ENCODE data around the gene TAS1R2. TPM values are rescaled to one million over a fixed set of nuclear protein-coding genes. Genes with fewer than 3 reads are reported as not detected.

The TAS1R2 gene
- total and polyA plus RNA-seq, 2 of the 4 experiments (the other 2 are of a cell fraction), result not detected

- ChIA-PET CTCF (interaction anchor here (2.6 kb wide), 1 partner anchor 220 kb away, joined by 9 read pairs; no protein-coding TSS in a partner anchor), POLR2A (ENCODE audit: unreplicated experiment) (no interaction called here)
- intact Hi-C loops (cut with micrococcal nuclease), result no loop called here
- Histone ChIP-seq H3K36me3 (ENCODE audit: control insufficient read depth, insufficient read depth, low read length) (no peaks in the 10 kb centered on the region), H3K9ac (ENCODE audit: low read depth, low read length) (no peak overlapping the region), H3K14ac (replicated peaks; ENCODE audit: low read depth, low read length) (no peak overlapping the region), H3K79me1 (ENCODE audit: low read depth in 1 of 2, low read length in 2 of 2) (no peaks in the 10 kb centered on the region), H3K27me3 (ENCODE audit: control insufficient read depth, insufficient read depth, low read length) (peaks cover 21% of the 10 kb centered on the region; the same call in 1 of the 2 replicates), H4K91ac (ENCODE audit: insufficient read depth, low read depth, low read length) (no peak overlapping the region), H2BK15ac (ENCODE audit: low read depth, low read length) (no peak overlapping the region), H2BK120ac (ENCODE audit: low read depth, low read length) (no peak overlapping the region), H2AK9ac (replicated peaks; ENCODE audit: low read depth, low read length, poor library complexity) (no peak overlapping the region), H3K23ac (ENCODE audit: low read depth, low read length) (no peak overlapping the region), H4K8ac (ENCODE audit: low read depth in 2 of 2, low read length in 2 of 2) (no peak overlapping the region), H2BK20ac (ENCODE audit: low read depth, low read length) (no peak overlapping the region), H3K4me1 (ENCODE audit: control insufficient read depth, insufficient read depth, low read length) (no peaks in the 10 kb centered on the region), H3K9me3 (ENCODE audit: control insufficient read depth, insufficient read depth, low read length) (no peaks in the 10 kb centered on the region), H3K4me3 (ENCODE audit: insufficient read depth, low read depth, low read length) (no peak overlapping the region), H3K18ac (ENCODE audit: low read depth, low read length) (no peak overlapping the region), H2AFZ (replicated peaks; ENCODE audit: low read length, poor library complexity) (no peak overlapping the region), H4K5ac (ENCODE audit: low read depth, low read length) (no peak overlapping the region), H3K9me1 (ENCODE audit: insufficient read depth, low read length) (no peaks in the 10 kb centered on the region), H3K56ac (ENCODE audit: extremely low read depth, insufficient read depth, low read length) (no peak overlapping the region), H3K4ac (ENCODE audit: low read depth, low read length) (no peak overlapping the region), H2AK5ac (ENCODE audit: low read depth, low read length) (no peak overlapping the region), H3K27ac (ENCODE audit: insufficient read depth, low read length) (no peak overlapping the region), H2BK5ac (ENCODE audit: low read depth, low read length, poor library complexity, severe bottlenecking) (no peak overlapping the region), H4K20me1 (ENCODE audit: insufficient read depth, low read length) (no peaks in the 10 kb centered on the region), H3K4me2 (ENCODE audit: low read depth, low read length) (no peak overlapping the region)
- in situ Hi-C loops (cut with MboI; ENCODE audit: low sequenced_read_pairs), result no loop called here
- DNase-seq (no peak), ATAC-seq (ENCODE audit: low read depth) (no peak)
- WGBS, 2 experiments (ENCODE audit: extremely low coverage in 2 of 2, insufficient read length in 1 of 2), result 41% methylated on average over 2 of the region's 3 CpGs; no CpG with 5 or more reads in 1 of the 2 experiments
- dilution Hi-C loops (cut with HindIII; ENCODE audit: low sequenced_read_pairs, unreplicated experiment), result no loop called here
- TF ChIP-seq, protein P1, sequence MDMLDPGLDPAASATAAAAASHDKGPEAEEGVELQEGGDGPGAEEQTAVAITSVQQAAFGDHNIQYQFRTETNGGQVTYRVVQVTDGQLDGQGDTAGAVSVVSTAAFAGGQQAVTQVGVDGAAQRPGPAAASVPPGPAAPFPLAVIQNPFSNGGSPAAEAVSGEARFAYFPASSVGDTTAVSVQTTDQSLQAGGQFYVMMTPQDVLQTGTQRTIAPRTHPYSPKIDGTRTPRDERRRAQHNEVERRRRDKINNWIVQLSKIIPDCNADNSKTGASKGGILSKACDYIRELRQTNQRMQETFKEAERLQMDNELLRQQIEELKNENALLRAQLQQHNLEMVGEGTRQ (IDR thresholded peaks at IDR 0.05; ENCODE audit: low read depth, low read length), result no peak
- TF ChIP-seq POLR2A (IDR thresholded peaks at IDR 0.05; ENCODE audit: low read depth, low read length) (no peak), RCOR1 (IDR thresholded peaks at IDR 0.05; ENCODE audit: insufficient replicate concordance, low read length) (no peak), ELK1 (IDR thresholded peaks at IDR 0.05; ENCODE audit: borderline replicate concordance, low read depth, low read length) (no peak), MAFK (IDR thresholded peaks at IDR 0.05; ENCODE audit: low read depth, low read length) (no peak), CHD1 (IDR thresholded peaks at IDR 0.05; ENCODE audit: low read depth, low read length) (no peak), CEBPB (IDR thresholded peaks at IDR 0.05; ENCODE audit: low read depth, low read length) (no peak), NFE2L2 (IDR thresholded peaks at IDR 0.05; ENCODE audit: low read depth, low read length) (no peak), MAZ (IDR thresholded peaks at IDR 0.05; ENCODE audit: borderline replicate concordance, low read depth, low read length) (no peak), FOS (IDR thresholded peaks at IDR 0.05; ENCODE audit: low read depth, low read length) (no peak), MXI1 (IDR thresholded peaks at IDR 0.05; ENCODE audit: borderline replicate concordance, low read depth, low read length) (no peak), RAD21 (IDR thresholded peaks at IDR 0.05; ENCODE audit: low read length) (no peak), SMC3 (IDR thresholded peaks at IDR 0.05; ENCODE audit: low read depth, low read length) (no peak), BHLHE40 (IDR thresholded peaks at IDR 0.05; ENCODE audit: low read depth, low read length) (no peak), RFX5 (IDR thresholded peaks at IDR 0.05; ENCODE audit: low read depth, low read length) (no peak)
- TF ChIP-seq, protein P2, sequence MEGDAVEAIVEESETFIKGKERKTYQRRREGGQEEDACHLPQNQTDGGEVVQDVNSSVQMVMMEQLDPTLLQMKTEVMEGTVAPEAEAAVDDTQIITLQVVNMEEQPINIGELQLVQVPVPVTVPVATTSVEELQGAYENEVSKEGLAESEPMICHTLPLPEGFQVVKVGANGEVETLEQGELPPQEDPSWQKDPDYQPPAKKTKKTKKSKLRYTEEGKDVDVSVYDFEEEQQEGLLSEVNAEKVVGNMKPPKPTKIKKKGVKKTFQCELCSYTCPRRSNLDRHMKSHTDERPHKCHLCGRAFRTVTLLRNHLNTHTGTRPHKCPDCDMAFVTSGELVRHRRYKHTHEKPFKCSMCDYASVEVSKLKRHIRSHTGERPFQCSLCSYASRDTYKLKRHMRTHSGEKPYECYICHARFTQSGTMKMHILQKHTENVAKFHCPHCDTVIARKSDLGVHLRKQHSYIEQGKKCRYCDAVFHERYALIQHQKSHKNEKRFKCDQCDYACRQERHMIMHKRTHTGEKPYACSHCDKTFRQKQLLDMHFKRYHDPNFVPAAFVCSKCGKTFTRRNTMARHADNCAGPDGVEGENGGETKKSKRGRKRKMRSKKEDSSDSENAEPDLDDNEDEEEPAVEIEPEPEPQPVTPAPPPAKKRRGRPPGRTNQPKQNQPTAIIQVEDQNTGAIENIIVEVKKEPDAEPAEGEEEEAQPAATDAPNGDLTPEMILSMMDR (conservative IDR thresholded peaks at IDR 0.05; ENCODE audit: low read depth, low read length), result no peak
- BruUV-seq (replicated peaks), result no TSS peak
Observed at GRCh38 chr1:18817316-18817715, 42.1 kb downstream of the TAS1R2 start.
